ENCODE measurements around the gene HEATR3. TPM values are rescaled to one million over a fixed set of nuclear protein-coding genes. Genes with fewer than 3 reads are reported as not detected.

Gene HEATR3
- total RNA-seq, 1 experiment from 2014 or later = 28.0 TPM

DNA sequence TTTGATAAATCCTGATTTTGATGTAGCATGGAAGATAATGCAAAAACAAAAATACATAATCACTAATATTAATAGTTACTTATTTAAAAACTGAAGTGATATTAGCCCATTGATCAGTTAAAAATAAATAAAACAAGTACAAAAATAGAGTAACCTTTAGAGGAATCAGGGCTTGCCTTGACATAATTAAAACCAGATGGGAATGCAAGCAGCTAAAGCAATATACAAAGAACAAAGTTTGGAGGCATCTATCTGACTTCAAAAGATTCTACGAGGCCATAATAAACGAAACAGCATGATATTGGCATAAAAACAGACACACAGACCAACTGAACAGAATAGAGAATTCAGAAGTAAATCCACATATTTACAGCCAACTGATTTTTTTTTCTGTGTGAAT is 15.0 kb upstream of the HEATR3 start:
- Mint-ChIP-seq H3K36me3 (no peaks in the 10 kb centered on the region), H3K27ac (no peak overlapping the region), H3K27me3 (ENCODE audit: low read depth) (no peaks in the 10 kb centered on the region; the same call in 1 of the 2 replicates), H3K9me3 (peaks cover 13% of the 10 kb centered on the region), H3K4me3 (no peak overlapping the region), H3K4me1 (no peaks in the 10 kb centered on the region)
- no peak for TF ChIP-seq CBFB (CRISPR knock-in tag; IDR thresholded peaks at IDR 0.05; ENCODE audit: low read depth)
- no peak for TF ChIP-seq ZNF263 (CRISPR knock-in tag; IDR thresholded peaks at IDR 0.05; ENCODE audit: low read depth)
- ChIA-PET POLR2A (no interaction called here), CTCF (no interaction called here)
- ATAC-seq (no peak), DNase-seq (ENCODE audit: low spot score) (no peak)

DNA sequence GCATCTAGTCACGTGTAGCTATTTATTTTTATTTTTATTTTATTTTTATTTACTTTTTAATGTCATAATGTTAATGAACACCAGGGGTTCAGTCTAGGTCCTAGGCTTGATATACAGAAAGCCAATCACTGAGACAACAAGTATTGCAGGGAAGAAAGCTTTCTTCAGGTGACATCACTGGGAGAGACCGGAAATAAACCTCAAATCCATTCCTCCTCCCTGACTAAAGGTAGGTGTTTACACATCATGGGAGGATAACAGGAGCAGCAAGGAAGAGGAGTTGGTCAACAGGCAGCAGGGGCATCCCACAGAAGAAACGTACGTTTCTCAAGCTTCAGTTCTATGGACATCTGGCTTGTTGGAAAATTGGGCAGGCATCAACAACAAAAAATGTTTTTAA is 9.5 kb upstream of the HEATR3 start:
- H3K27me3 Mint-ChIP-seq (ENCODE audit: low read depth) = peaks cover 4% of the 10 kb centered on the region
- no peak for TF ChIP-seq GTF2I (CRISPR knock-in tag; conservative IDR thresholded peaks at IDR 0.05)
- TF ChIP-seq, protein P1, sequence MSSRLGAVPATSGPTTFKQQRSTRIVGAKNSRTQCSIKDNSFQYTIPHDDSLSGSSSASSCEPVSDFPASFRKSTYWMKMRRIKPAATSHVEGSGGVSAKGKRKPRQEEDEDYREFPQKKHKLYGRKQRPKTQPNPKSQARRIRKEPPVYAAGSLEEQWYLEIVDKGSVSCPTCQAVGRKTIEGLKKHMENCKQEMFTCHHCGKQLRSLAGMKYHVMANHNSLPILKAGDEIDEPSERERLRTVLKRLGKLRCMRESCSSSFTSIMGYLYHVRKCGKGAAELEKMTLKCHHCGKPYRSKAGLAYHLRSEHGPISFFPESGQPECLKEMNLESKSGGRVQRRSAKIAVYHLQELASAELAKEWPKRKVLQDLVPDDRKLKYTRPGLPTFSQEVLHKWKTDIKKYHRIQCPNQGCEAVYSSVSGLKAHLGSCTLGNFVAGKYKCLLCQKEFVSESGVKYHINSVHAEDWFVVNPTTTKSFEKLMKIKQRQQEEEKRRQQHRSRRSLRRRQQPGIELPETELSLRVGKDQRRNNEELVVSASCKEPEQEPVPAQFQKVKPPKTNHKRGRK (CRISPR knock-in tag; IDR thresholded peaks at IDR 0.05; ENCODE audit: borderline replicate concordance) = no peak
- TF ChIP-seq ESRRA (CRISPR knock-in tag; IDR thresholded peaks at IDR 0.05; ENCODE audit: borderline replicate concordance) = no peak
- TF ChIP-seq SMAD3 (CRISPR knock-in tag; IDR thresholded peaks at IDR 0.05; ENCODE audit: borderline replicate concordance) = no peak
- TF ChIP-seq FOXK1 (CRISPR knock-in tag; IDR thresholded peaks at IDR 0.05) = no peak
- TF ChIP-seq, protein P2, sequence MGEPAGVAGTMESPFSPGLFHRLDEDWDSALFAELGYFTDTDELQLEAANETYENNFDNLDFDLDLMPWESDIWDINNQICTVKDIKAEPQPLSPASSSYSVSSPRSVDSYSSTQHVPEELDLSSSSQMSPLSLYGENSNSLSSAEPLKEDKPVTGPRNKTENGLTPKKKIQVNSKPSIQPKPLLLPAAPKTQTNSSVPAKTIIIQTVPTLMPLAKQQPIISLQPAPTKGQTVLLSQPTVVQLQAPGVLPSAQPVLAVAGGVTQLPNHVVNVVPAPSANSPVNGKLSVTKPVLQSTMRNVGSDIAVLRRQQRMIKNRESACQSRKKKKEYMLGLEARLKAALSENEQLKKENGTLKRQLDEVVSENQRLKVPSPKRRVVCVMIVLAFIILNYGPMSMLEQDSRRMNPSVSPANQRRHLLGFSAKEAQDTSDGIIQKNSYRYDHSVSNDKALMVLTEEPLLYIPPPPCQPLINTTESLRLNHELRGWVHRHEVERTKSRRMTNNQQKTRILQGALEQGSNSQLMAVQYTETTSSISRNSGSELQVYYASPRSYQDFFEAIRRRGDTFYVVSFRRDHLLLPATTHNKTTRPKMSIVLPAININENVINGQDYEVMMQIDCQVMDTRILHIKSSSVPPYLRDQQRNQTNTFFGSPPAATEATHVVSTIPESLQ (CRISPR knock-in tag; IDR thresholded peaks at IDR 0.05) = no peak
- no peak for TF ChIP-seq NFYB (CRISPR knock-in tag; conservative IDR thresholded peaks at IDR 0.05; ENCODE audit: low read depth)
- TF ChIP-seq ZNF396 (CRISPR knock-in tag; IDR thresholded peaks at IDR 0.05; ENCODE audit: borderline replicate concordance) = no peak
- TF ChIP-seq, protein P3, sequence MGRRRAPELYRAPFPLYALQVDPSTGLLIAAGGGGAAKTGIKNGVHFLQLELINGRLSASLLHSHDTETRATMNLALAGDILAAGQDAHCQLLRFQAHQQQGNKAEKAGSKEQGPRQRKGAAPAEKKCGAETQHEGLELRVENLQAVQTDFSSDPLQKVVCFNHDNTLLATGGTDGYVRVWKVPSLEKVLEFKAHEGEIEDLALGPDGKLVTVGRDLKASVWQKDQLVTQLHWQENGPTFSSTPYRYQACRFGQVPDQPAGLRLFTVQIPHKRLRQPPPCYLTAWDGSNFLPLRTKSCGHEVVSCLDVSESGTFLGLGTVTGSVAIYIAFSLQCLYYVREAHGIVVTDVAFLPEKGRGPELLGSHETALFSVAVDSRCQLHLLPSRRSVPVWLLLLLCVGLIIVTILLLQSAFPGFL (CRISPR knock-in tag; IDR thresholded peaks at IDR 0.05; ENCODE audit: borderline replicate concordance) = no peak
- TF ChIP-seq NFATC4 (CRISPR knock-in tag; IDR thresholded peaks at IDR 0.05) = no peak
- TF ChIP-seq, protein P4, sequence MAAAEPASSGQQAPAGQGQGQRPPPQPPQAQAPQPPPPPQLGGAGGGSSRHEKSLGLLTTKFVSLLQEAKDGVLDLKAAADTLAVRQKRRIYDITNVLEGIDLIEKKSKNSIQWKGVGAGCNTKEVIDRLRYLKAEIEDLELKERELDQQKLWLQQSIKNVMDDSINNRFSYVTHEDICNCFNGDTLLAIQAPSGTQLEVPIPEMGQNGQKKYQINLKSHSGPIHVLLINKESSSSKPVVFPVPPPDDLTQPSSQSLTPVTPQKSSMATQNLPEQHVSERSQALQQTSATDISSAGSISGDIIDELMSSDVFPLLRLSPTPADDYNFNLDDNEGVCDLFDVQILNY (CRISPR knock-in tag; IDR thresholded peaks at IDR 0.05) = no peak
- TF ChIP-seq FOXJ3 (CRISPR knock-in tag; IDR thresholded peaks at IDR 0.05; ENCODE audit: borderline replicate concordance) = no peak
- TF ChIP-seq, protein P5, sequence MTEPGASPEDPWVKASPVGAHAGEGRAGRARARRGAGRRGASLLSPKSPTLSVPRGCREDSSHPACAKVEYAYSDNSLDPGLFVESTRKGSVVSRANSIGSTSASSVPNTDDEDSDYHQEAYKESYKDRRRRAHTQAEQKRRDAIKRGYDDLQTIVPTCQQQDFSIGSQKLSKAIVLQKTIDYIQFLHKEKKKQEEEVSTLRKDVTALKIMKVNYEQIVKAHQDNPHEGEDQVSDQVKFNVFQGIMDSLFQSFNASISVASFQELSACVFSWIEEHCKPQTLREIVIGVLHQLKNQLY (CRISPR knock-in tag; IDR thresholded peaks at IDR 0.05) = no peak
- TF ChIP-seq ZNF671 (CRISPR knock-in tag; IDR thresholded peaks at IDR 0.05) = no peak
- no peak for TF ChIP-seq ZNF416 (CRISPR knock-in tag; IDR thresholded peaks at IDR 0.05)
- CTCF ChIA-PET = no interaction called here
- H3K9me3 Mint-ChIP-seq = peaks cover 24% of the 10 kb centered on the region
- H3K27ac Mint-ChIP-seq = no peak overlapping the region
- DNase-seq (ENCODE audit: low spot score) = no peak
- POLR2A ChIA-PET = no interaction called here
- no peak for ATAC-seq
- H3K4me3 Mint-ChIP-seq = no peak overlapping the region
- H3K36me3 Mint-ChIP-seq = peaks cover 4% of the 10 kb centered on the region
- no peaks in the 10 kb centered on the region for H3K4me1 Mint-ChIP-seq
